NT2/D1 (cell line): ENCODE measurements around the gene RPS6KA5.

ENCODE experiments used
- SUZ12 ChIP-seq: IDR thresholded peaks from 2 replicates; pipeline ENCODE4 v1.6.1; 2011; ENCODE audit not compliant: insufficient read length, insufficient read depth; ENCODE audit errors: extremely low read depth
- ZNF274 ChIP-seq: IDR thresholded peaks from 2 replicates; pipeline ENCODE4 v1.6.1; 2011; ENCODE audit warnings: mild to moderate bottlenecking, low read depth, low read length

DNA sequence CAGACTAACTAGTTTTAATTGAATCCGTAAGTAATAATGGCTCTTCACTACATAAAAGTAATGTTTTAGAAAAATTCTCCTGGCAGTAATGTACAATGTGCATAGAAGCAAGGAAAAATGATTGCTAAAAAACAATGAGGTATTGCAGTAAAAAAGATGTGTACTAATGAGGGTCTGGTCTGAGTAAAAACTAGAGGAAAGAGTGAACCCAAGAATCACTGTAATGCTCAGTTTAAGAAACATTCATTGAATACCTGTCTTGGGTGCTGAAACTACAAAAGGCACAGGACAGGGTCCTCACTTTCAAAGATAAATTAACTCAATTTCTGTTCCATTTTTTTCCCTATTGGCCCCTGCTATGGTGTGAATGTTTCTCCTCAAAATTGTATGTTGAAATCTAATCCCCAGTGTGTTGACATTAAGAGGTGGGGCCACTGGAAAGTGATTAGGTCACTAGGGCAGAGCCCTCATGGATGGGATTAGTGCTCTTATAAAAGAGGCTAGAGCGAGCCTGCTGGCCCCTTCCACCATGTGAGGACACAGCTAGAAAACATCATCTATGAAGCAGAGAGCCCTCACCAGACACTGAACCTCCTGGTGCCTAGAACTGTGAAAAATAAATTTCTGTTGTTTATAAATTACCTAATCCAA, 51.6 kb downstream of the RPS6KA5 start:
- TF ChIP-seq SUZ12, result no peak
- no peak for TF ChIP-seq ZNF274
